Epithelial cell of esophagus (primary cell): ENCODE results near the gene ERG.

Experiments
- DNase-seq: peaks from one replicate; pipeline ENCODE4 v3.0.0; 2010; ENCODE audit warnings: low read depth
- H3K4me3 ChIP-seq: 2 replicates; pipeline ENCODE4 v1.5.1; 2011; ENCODE audit warnings: mild to moderate bottlenecking, low read length, control low read depth
- TF ChIP-seq, protein P1 (sequence below): IDR thresholded peaks from 2 replicates; pipeline ENCODE4 v1.5.1; 2011; ENCODE audit warnings: low read depth, mild to moderate bottlenecking, low read length, control low read depth, inconsistent platforms; ENCODE audit not compliant: insufficient read depth; ENCODE audit errors: missing control alignments

Gene ERG

DNA sequence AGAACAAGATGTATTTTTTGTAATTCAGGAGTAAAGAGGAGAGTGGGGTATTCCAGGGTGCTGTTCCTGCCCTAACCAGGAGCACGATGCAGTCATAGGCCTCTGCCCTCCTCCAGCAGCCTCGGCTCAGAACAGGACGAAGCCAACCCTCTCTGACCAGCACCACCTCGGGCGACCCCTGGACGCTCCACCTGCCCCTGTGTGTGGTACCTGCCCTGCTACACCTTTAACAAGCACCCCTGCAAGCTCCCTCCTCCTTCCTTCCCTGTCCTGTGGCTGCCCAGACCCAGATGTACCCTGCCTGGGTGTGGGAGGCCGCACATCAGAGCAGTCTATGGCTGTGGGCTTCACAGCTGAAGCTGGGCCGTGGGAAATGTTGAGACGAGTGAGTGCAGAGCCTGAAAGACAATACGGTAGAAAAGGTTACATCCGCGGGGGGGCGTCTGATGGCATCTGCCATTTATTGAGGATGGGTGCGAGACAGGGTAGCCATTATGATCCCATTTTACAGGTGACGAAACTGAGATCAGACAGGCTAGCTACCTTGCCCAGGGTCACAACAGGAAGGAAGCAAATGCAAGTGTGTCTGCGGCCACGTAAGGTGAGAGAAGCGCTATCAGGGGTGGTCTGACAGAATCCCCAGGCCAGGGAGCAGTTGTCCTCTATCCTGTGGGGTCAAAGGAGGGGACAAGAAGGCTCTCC lies 4.6 kb downstream of the ERG start:
- no peak overlapping the region for H3K4me3 ChIP-seq
- TF ChIP-seq, protein P1, sequence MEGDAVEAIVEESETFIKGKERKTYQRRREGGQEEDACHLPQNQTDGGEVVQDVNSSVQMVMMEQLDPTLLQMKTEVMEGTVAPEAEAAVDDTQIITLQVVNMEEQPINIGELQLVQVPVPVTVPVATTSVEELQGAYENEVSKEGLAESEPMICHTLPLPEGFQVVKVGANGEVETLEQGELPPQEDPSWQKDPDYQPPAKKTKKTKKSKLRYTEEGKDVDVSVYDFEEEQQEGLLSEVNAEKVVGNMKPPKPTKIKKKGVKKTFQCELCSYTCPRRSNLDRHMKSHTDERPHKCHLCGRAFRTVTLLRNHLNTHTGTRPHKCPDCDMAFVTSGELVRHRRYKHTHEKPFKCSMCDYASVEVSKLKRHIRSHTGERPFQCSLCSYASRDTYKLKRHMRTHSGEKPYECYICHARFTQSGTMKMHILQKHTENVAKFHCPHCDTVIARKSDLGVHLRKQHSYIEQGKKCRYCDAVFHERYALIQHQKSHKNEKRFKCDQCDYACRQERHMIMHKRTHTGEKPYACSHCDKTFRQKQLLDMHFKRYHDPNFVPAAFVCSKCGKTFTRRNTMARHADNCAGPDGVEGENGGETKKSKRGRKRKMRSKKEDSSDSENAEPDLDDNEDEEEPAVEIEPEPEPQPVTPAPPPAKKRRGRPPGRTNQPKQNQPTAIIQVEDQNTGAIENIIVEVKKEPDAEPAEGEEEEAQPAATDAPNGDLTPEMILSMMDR: no peak
- no peak for DNase-seq

- TF ChIP-seq, protein P1: no peak
- no peak overlapping the region for H3K4me3 ChIP-seq
- no peak for DNase-seq
Observed at GRCh38 chr21:38492007-38492406, 6.3 kb downstream of the ERG start.

GRCh38 chr21:38491536-38491935 lies 6.7 kb downstream of the ERG start:
- TF ChIP-seq, protein P1: no peak
- no peak overlapping the region for H3K4me3 ChIP-seq
- DNase-seq: no peak

GRCh38 chr21:38490411-38491020 lies 7.8 kb downstream of the ERG start:
- H3K4me3 ChIP-seq: no peak overlapping the region
- DNase-seq: no peak
- TF ChIP-seq, protein P1: no peak

GRCh38 chr21:38489729-38490128 lies 8.5 kb downstream of the ERG start:
- TF ChIP-seq, protein P1: no peak
- no peak overlapping the region for H3K4me3 ChIP-seq
- DNase-seq: no peak

GRCh38 chr21:38489271-38489652 lies 9.0 kb downstream of the ERG start:
- H3K4me3 ChIP-seq: no peak overlapping the region
- TF ChIP-seq, protein P1: no peak
- DNase-seq: no peak
